ENCODE results near the gene FGD6. TPM values are rescaled to one million over a fixed set of nuclear protein-coding genes. Genes with fewer than 3 reads are reported as not detected.

Gene FGD6
- total RNA-seq, 2 experiments from 2014 or later: 5.6 to 7.8 TPM

DNA sequence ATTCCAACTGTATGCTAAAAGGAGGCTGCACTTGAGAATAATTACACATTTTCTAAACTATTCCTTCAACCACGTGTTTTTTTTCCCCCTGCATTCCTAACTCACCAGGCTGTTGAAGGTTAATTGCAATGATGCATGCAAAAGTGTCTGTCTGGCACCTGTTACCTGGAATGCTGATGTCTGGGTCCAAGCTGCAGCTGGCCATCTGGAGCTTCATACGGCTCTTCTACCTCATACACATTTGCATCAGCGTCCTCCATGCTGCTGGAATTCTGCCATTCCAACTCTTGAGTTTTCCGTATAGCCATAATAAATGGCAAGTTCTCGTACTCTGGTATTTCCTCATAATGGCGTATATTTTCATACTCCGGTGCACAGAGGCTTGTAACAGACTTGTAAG is 8.6 kb downstream of the FGD6 start:
- Histone ChIP-seq H3K27ac (ENCODE audit: low read depth, low read length, poor library complexity, severe bottlenecking) (no peak overlapping the region), H3K4me1 (ENCODE audit: insufficient read depth, low read length, poor library complexity, severe bottlenecking) (peaks cover 27% of the 10 kb centered on the region), H3K9me2 (ENCODE audit: insufficient read depth, low read length) (no peaks in the 10 kb centered on the region), H3K4me3 (ENCODE audit: low read depth, low read length, poor library complexity, severe bottlenecking) (no peak overlapping the region), H3K79me2 (ENCODE audit: insufficient read depth, low read depth, low read length) (peaks cover 19% of the 10 kb centered on the region), H3K36me3 (ENCODE audit: insufficient read depth, low read length) (no peaks in the 10 kb centered on the region; the same call in 1 of the 2 replicates), H3K4me2 (ENCODE audit: low read length) (no peak overlapping the region), H2AFZ (ENCODE audit: low read length) (no peak overlapping the region), H3K9me3 (ENCODE audit: low read length) (no peaks in the 10 kb centered on the region), H4K20me1 (ENCODE audit: insufficient read depth, low read length) (no peaks in the 10 kb centered on the region)
- no TSS peak for BruUV-seq (replicated peaks)
- intact Hi-C loops (cut with micrococcal nuclease; ENCODE audit: unreplicated experiment): no loop called here
- DNase-seq (ENCODE audit: low spot score): no peak
- CTCF ChIA-PET (ENCODE audit: unreplicated experiment): no interaction called here
- TF ChIP-seq, protein P1, sequence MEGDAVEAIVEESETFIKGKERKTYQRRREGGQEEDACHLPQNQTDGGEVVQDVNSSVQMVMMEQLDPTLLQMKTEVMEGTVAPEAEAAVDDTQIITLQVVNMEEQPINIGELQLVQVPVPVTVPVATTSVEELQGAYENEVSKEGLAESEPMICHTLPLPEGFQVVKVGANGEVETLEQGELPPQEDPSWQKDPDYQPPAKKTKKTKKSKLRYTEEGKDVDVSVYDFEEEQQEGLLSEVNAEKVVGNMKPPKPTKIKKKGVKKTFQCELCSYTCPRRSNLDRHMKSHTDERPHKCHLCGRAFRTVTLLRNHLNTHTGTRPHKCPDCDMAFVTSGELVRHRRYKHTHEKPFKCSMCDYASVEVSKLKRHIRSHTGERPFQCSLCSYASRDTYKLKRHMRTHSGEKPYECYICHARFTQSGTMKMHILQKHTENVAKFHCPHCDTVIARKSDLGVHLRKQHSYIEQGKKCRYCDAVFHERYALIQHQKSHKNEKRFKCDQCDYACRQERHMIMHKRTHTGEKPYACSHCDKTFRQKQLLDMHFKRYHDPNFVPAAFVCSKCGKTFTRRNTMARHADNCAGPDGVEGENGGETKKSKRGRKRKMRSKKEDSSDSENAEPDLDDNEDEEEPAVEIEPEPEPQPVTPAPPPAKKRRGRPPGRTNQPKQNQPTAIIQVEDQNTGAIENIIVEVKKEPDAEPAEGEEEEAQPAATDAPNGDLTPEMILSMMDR (conservative IDR thresholded peaks at IDR 0.05; ENCODE audit: low read length): no peak
- TF ChIP-seq EZH2phosphoT487 (IDR thresholded peaks at IDR 0.05; ENCODE audit: borderline replicate concordance, low read depth, low read length): no peak
- POLR2A ChIA-PET: no interaction called here

DNA sequence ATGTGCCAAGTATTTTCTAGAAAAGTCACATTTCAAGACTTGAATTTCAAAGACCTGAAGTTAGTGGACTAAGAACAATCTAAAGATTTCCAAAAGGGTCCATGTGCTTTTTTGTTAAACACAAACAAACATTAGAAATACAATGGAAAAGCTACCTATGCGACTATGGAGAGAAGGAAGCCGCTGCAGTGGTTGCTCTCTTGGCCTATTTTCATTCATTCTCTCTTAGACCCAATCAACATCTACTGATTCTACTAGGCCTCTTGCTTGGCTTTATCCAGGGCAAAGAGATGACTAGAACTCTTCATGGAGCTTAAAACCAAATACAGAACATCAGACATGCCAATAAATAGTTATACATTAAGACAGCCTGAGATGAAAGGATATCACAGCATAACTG is 9.9 kb downstream of the FGD6 start:
- H3K36me3 ChIP-seq (ENCODE audit: insufficient read depth, low read length): no peaks in the 10 kb centered on the region; the same call in 1 of the 2 replicates
- DNase-seq (ENCODE audit: low spot score): no peak
- H3K9me3 ChIP-seq (ENCODE audit: low read length): no peaks in the 10 kb centered on the region
- no TSS peak for BruUV-seq (replicated peaks)
- no peaks in the 10 kb centered on the region for H3K9me2 ChIP-seq (ENCODE audit: insufficient read depth, low read length)
- H3K4me1 ChIP-seq (ENCODE audit: insufficient read depth, low read length, poor library complexity, severe bottlenecking): peaks cover 28% of the 10 kb centered on the region
- no peak overlapping the region for H2AFZ ChIP-seq (ENCODE audit: low read length)
- H4K20me1 ChIP-seq (ENCODE audit: insufficient read depth, low read length): no peaks in the 10 kb centered on the region
- TF ChIP-seq, protein P1 (conservative IDR thresholded peaks at IDR 0.05; ENCODE audit: low read length): no peak
- TF ChIP-seq EZH2phosphoT487 (IDR thresholded peaks at IDR 0.05; ENCODE audit: borderline replicate concordance, low read depth, low read length): no peak
- H3K27ac ChIP-seq (ENCODE audit: low read depth, low read length, poor library complexity, severe bottlenecking): no peak overlapping the region
- CTCF ChIA-PET (ENCODE audit: unreplicated experiment): no interaction called here
- intact Hi-C loops (cut with micrococcal nuclease; ENCODE audit: unreplicated experiment): no loop called here
- peaks cover 6% of the 10 kb centered on the region for H3K79me2 ChIP-seq (ENCODE audit: insufficient read depth, low read depth, low read length)
- POLR2A ChIA-PET: interaction anchor here (0.7 to 1.5 kb wide), 2 partner anchors 9 to 10 kb away, joined by 3 to 5 read pairs; partner anchors contain the start of genes FGD6 and VEZT
- H3K4me3 ChIP-seq (ENCODE audit: low read depth, low read length, poor library complexity, severe bottlenecking): no peak overlapping the region
- H3K4me2 ChIP-seq (ENCODE audit: low read length): no peak overlapping the region

- CTCF ChIA-PET (ENCODE audit: unreplicated experiment): no interaction called here
Measured at GRCh38 chr12:95206916-95207315, 10.4 kb downstream of the FGD6 start.

More at GRCh38 chr12:95206916-95207315, 10.4 kb downstream of the FGD6 start:
- Histone ChIP-seq H3K4me1 (ENCODE audit: insufficient read depth, low read length, poor library complexity, severe bottlenecking) (peaks cover 33% of the 10 kb centered on the region), H3K4me2 (ENCODE audit: low read length) (no peak overlapping the region), H3K9me2 (ENCODE audit: insufficient read depth, low read length) (no peaks in the 10 kb centered on the region), H3K9me3 (ENCODE audit: low read length) (no peaks in the 10 kb centered on the region), H4K20me1 (ENCODE audit: insufficient read depth, low read length) (no peaks in the 10 kb centered on the region), H3K36me3 (ENCODE audit: insufficient read depth, low read length) (no peaks in the 10 kb centered on the region; the same call in 1 of the 2 replicates), H3K27ac (ENCODE audit: low read depth, low read length, poor library complexity, severe bottlenecking) (no peak overlapping the region), H2AFZ (ENCODE audit: low read length) (no peak overlapping the region), H3K79me2 (ENCODE audit: insufficient read depth, low read depth, low read length) (peaks cover 3% of the 10 kb centered on the region; the same call in 1 of the 2 replicates), H3K4me3 (ENCODE audit: low read depth, low read length, poor library complexity, severe bottlenecking) (no peak overlapping the region)
- no TSS peak for BruUV-seq (replicated peaks)
- TF ChIP-seq EZH2phosphoT487 (IDR thresholded peaks at IDR 0.05; ENCODE audit: borderline replicate concordance, low read depth, low read length): no peak
- TF ChIP-seq, protein P1 (conservative IDR thresholded peaks at IDR 0.05; ENCODE audit: low read length): no peak
- intact Hi-C loops (cut with micrococcal nuclease; ENCODE audit: unreplicated experiment): no loop called here
- POLR2A ChIA-PET: interaction anchor here (0.7 to 1.5 kb wide), 3 partner anchors 8 to 151 kb away, joined by 3 to 5 read pairs (median 4); partner anchors contain the start of genes FGD6 and VEZT
- no peak for DNase-seq (ENCODE audit: low spot score)
